22Rv1 (cell line): Measurements from ENCODE around the gene CNTN2.

Source experiments
- H3K27ac ChIP-seq: fragments of 450-650 bp; 2 replicates; pipeline ENCODE4 v1.5.1; 2017
- CTCF ChIP-seq: fragments of 450-650 bp; IDR thresholded peaks from 2 replicates; pipeline ENCODE4 v1.5.1; 2017; ENCODE audit warnings: mild to moderate bottlenecking
- ZFX ChIP-seq: fragments of 450-650 bp; IDR thresholded peaks from 2 replicates; pipeline ENCODE4 v1.6.1; 2017; ENCODE audit warnings: antibody characterized with exemption, borderline replicate concordance

CNTN2 gene

GRCh38 chr1:205067031-205067430, 24.0 kb downstream of the CNTN2 start:
- TF ChIP-seq ZFX (no peak), CTCF (no peak)

GRCh38 chr1:205068001-205068400, 25.0 kb downstream of the CNTN2 start:
- TF ChIP-seq CTCF: no peak
- no peak for TF ChIP-seq ZFX
- no peak overlapping the region for H3K27ac ChIP-seq

More at GRCh38 chr1:205067031-205067430, 24.0 kb downstream of the CNTN2 start:
- no peak overlapping the region for H3K27ac ChIP-seq

GRCh38 chr1:205068457-205069040, 25.5 kb downstream of the CNTN2 start:
- TF ChIP-seq ZFX (no peak), CTCF (no peak)
- H3K27ac ChIP-seq: no peak overlapping the region

GRCh38 chr1:205069371-205070125, 26.5 kb downstream of the CNTN2 start:
- TF ChIP-seq CTCF: no peak
- TF ChIP-seq ZFX: no peak
- no peak overlapping the region for H3K27ac ChIP-seq

- no peak for TF ChIP-seq ZFX
- TF ChIP-seq CTCF: no peak
- no peak overlapping the region for H3K27ac ChIP-seq
These were observed 28.0 kb downstream of the CNTN2 start for GRCh38 chr1:205071028-205071409.

- H3K27ac ChIP-seq: no peak overlapping the region
These were observed 28.8 kb downstream of the CNTN2 start for GRCh38 chr1:205071801-205072200.

More at GRCh38 chr1:205071801-205072200, 28.8 kb downstream of the CNTN2 start:
- TF ChIP-seq CTCF (no peak), ZFX (no peak)
